ENCODE data around the gene PIK3R5. TPM values are rescaled to one million over a fixed set of nuclear protein-coding genes. Genes with fewer than 3 reads are reported as not detected.

PIK3R5 gene
- total RNA-seq, 1 donor from 2014 or later: 2.5 TPM

GRCh38 chr17:8957721-8958120, 7.8 kb downstream of the PIK3R5 start:
- ATAC-seq (ENCODE audit: poor library complexity) (no peak), DNase-seq (no peak)
- intact Hi-C loops (cut with DNase I): no loop called here

GRCh38 chr17:8956465-8956902, 9.0 kb downstream of the PIK3R5 start:
- intact Hi-C loops (cut with DNase I): no loop called here
- ATAC-seq (ENCODE audit: poor library complexity): no peak
- no peak for DNase-seq

- ATAC-seq (ENCODE audit: poor library complexity) (peak; percentile 66), DNase-seq (no peak)
- intact Hi-C loops (cut with DNase I): no loop called here
Measured at GRCh38 chr17:8955021-8955959, 10.2 kb downstream of the PIK3R5 start.

- ATAC-seq (ENCODE audit: poor library complexity) (peak; percentile 81), DNase-seq (peak; percentile 83)
- intact Hi-C loops (cut with DNase I): no loop called here
Measured at GRCh38 chr17:8954339-8954738, 11.2 kb downstream of the PIK3R5 start.

- no peak for ATAC-seq (ENCODE audit: poor library complexity)
- intact Hi-C loops (cut with DNase I): no loop called here
Measured at GRCh38 chr17:8953156-8953885, 12.2 kb downstream of the PIK3R5 start.

GRCh38 chr17:8952191-8952590, 13.3 kb downstream of the PIK3R5 start:
- no peak for ATAC-seq (ENCODE audit: poor library complexity)
- no peak for DNase-seq
- intact Hi-C loops (cut with DNase I): no loop called here

More at GRCh38 chr17:8953156-8953885, 12.2 kb downstream of the PIK3R5 start:
- no peak for DNase-seq

GRCh38 chr17:8951206-8951605, 14.3 kb downstream of the PIK3R5 start:
- ATAC-seq (ENCODE audit: poor library complexity) (no peak), DNase-seq (no peak)
- intact Hi-C loops (cut with DNase I): no loop called here

GRCh38 chr17:8949061-8949661, 16.3 kb downstream of the PIK3R5 start:
- intact Hi-C loops (cut with DNase I): no loop called here
- DNase-seq: no peak
- peak; percentile 70 for ATAC-seq (ENCODE audit: poor library complexity)

GRCh38 chr17:8948462-8948861, 17.0 kb downstream of the PIK3R5 start:
- intact Hi-C loops (cut with DNase I): no loop called here
- no peak for ATAC-seq (ENCODE audit: poor library complexity)
- DNase-seq: no peak

GRCh38 chr17:8947201-8947600, 18.3 kb downstream of the PIK3R5 start:
- intact Hi-C loops (cut with DNase I): no loop called here
- no peak for DNase-seq
- ATAC-seq (ENCODE audit: poor library complexity): no peak

- ATAC-seq (ENCODE audit: poor library complexity) (no peak), DNase-seq (no peak)
- intact Hi-C loops (cut with DNase I): no loop called here
Measured at GRCh38 chr17:8946476-8946875, 19.0 kb downstream of the PIK3R5 start.

- intact Hi-C loops (cut with DNase I): no loop called here
- ATAC-seq (ENCODE audit: poor library complexity) (no peak), DNase-seq (no peak)
Measured at GRCh38 chr17:8946071-8946470, 19.4 kb downstream of the PIK3R5 start.

GRCh38 chr17:8944748-8945147, 20.8 kb downstream of the PIK3R5 start:
- no peak for DNase-seq

GRCh38 chr17:8944083-8944482, 21.4 kb downstream of the PIK3R5 start:
- intact Hi-C loops (cut with DNase I): no loop called here
- ATAC-seq (ENCODE audit: poor library complexity): no peak

More at GRCh38 chr17:8944748-8945147, 20.8 kb downstream of the PIK3R5 start:
- ATAC-seq (ENCODE audit: poor library complexity): peak; percentile 53
- intact Hi-C loops (cut with DNase I): no loop called here

GRCh38 chr17:8941980-8942622, 23.4 kb downstream of the PIK3R5 start:
- intact Hi-C loops (cut with DNase I): no loop called here
- ATAC-seq (ENCODE audit: poor library complexity): no peak
- no peak for DNase-seq

More at GRCh38 chr17:8944083-8944482, 21.4 kb downstream of the PIK3R5 start:
- no peak for DNase-seq

- ATAC-seq (ENCODE audit: poor library complexity) (no peak), DNase-seq (peak; percentile 47)
- intact Hi-C loops (cut with DNase I): no loop called here
Measured at GRCh38 chr17:8941520-8941919, 24.0 kb downstream of the PIK3R5 start.

- intact Hi-C loops (cut with DNase I): no loop called here
- DNase-seq (no peak), ATAC-seq (ENCODE audit: poor library complexity) (no peak)
Measured at GRCh38 chr17:8940866-8941471, 24.5 kb downstream of the PIK3R5 start.

GRCh38 chr17:8939496-8940334, 25.8 kb downstream of the PIK3R5 start:
- ATAC-seq (ENCODE audit: poor library complexity) (no peak), DNase-seq (no peak)
- intact Hi-C loops (cut with DNase I): no loop called here
